Measurements from ENCODE around the gene XRN2. TPM values are rescaled to one million over a fixed set of nuclear protein-coding genes. Genes with fewer than 3 reads are reported as not detected.

XRN2 gene
- total RNA-seq, 1 donor from 2014 or later = 48.2 TPM

GRCh38 chr20:21430020-21430419 is 126.9 kb downstream of the XRN2 start:
- no peak for DNase-seq (ENCODE audit: low spot score)

DNA sequence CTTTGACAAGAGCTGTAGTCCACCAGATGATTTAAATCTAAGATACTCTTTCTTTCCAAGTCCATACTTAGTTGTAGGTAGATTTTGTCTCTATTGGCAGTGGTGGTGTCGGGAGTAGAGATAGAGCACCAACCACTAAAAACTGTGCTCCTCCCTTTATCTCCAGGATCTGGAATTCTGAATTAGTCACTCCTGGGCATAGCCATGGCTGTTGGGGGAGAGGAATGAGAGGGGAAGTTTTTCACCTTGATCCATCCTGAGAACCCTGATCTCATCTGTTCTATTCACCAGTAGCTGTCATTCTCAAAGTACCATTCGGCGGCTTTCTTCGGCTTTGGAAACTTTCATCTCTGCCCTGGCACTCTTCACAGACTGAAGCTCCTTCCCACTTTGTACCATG is 129.8 kb downstream of the XRN2 start:
- no peak for DNase-seq (ENCODE audit: low spot score)

DNA sequence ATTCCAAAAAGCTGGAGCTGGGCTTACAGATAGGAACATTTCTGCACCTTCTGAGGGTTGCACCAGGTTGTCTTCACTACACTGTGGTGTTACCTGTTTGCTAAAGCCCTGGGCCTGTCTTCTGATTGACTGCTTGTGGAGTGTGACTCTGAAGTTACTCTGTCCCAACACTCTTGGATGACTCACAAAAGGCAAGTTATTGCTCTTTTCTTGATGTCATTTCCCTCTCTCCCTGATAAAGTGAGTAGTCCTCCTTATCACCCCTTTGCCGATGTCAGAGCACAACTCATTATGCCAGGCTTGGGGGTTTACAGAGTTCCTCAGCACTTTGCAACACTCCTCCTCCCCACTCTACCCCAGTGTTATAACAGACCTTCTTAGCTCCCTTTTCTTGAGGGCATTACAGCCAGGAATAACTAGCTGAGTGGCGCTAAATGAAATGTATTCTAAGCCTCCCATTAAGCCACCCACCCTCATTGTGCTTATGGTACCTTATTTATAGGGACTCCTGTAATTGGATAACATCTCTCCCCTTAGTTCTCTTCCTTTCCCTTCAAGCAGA is 130.3 kb downstream of the XRN2 start:
- DNase-seq (ENCODE audit: low spot score) = no peak

GRCh38 chr20:21435576-21435975 is 132.4 kb downstream of the XRN2 start:
- DNase-seq (ENCODE audit: low spot score) = no peak

DNA sequence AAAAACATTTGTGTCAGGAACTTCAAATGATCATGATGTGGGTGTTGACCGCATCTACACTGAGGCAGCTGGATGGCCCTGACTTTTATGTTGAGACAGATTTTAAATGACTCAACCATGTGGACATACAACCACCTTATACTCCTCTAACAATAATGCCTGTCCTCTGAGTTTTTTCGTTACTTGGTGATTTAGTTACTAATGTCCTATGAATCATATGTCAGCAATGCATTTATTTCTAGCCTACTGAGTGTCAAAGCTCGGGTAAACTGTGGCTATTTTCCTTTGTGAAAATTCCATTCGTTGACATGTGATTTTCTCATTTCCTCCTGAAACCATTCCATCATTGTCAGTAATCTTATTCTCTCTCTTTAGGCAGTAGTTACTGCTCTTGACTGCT is 133.1 kb downstream of the XRN2 start:
- no peak for DNase-seq (ENCODE audit: low spot score)

DNA sequence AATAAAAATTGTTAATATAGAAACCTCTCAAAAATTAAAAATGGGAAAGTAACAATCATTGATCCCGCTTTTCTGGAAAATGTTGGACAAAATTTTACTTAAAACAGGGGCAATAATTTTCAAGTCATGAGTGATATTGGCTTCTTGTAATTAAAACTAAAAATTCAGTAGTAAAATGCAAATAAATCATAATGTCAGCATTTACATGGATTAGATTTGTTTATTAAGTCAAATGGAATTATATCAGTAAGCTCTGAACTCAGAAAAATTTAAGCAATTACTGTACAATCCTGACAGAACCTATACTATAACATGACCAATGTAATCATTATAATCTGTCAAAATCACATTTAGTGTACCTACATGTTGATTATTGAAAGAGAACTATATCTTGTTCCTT is 134.1 kb downstream of the XRN2 start:
- no peak for DNase-seq (ENCODE audit: low spot score)

- DNase-seq (ENCODE audit: low spot score) = no peak
These were observed 134.7 kb downstream of the XRN2 start for GRCh38 chr20:21437816-21438215.

Other genes with a start within 250 kb of the XRN2 start
- not detected for gene LINC00237, start 197.0 kb upstream of the XRN2 start, total RNA-seq
- gene KIZ, start 177.2 kb upstream of the XRN2 start, total RNA-seq = 23.5 TPM
- not detected for gene NKX2-4, start 94.2 kb downstream of the XRN2 start, total RNA-seq
- not detected for gene NKX2-2, start 210.7 kb downstream of the XRN2 start, total RNA-seq